ENCODE results near the gene GPA33.
"Not testable (repeated sequence)": the region's sequence is repeated elsewhere in the genome, so short reads cannot be mapped to it uniquely, and the experiment has no call there.

GPA33 gene

DNA sequence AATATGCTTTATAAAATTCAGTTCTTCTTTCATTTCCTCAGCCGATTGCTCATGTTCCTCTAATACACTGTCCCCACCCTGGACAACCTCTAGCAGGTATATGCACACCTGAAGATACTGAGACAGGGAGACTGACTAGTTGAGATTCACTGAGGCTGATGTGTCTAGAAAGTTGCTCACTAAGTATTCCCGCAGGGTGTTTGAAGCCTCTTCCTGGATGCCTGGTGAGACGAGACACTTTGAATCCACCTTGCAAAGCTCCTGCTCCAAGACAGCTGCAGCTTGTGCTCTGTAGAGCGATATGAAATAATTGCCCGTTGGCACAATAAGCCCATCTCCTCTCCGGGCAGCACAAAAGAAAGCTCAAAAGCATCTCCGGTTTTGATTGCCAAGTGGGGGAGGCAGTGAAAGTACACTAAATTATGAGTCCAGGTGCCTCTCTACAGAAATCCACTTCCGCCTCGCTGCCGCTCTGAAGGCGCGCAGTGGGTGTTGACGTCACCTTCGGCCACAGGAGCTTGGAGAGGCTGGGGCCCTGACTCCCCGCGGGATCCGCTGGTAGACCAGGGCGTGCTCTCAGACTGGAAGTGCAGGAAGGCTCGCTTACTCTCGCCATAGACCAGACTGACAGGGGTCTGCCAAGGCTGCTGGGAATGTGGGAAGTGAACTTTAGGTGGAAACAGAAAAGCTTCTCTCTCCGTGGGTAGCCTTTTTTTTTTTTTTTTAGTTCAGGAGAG, 46.3 kb downstream of the GPA33 start:
- no peaks in the 10 kb centered on the region for H3K36me3 Mint-ChIP-seq (ENCODE audit: low read depth)
- peaks cover 36% of the 10 kb centered on the region for H3K27me3 Mint-ChIP-seq (ENCODE audit: low read depth)
- H3K27ac Mint-ChIP-seq = peak overlapping the region; percentile 81
- peak overlapping the region; percentile 83 for H3K4me3 Mint-ChIP-seq
- H3K9me3 Mint-ChIP-seq = no peaks in the 10 kb centered on the region
- H3K4me1 Mint-ChIP-seq (ENCODE audit: low read depth) = peaks cover 15% of the 10 kb centered on the region
- peak; percentile 71 for DNase-seq (ENCODE audit: low spot score)

DNA sequence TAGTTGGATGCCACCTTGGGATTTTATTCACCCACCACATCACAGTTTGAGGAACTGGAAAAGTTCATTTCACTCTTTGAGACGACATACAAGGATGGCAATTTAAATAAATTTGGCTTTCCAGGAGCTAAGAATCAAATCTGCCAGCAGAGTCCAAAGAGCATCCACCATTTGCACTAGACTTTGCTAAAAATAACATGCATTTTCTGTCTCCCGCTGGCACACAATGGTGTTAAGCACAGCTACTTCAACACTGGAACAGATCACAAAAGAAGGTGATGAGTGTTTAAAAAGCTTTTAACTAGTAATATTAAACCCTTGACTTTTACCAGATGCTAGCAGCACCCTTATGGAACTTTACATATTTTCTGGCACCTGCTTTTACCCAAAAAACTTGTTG, 56.5 kb downstream of the GPA33 start:
- DNase-seq (ENCODE audit: low spot score) = no peak
- Mint-ChIP-seq H3K36me3 (ENCODE audit: low read depth) (no peaks in the 10 kb centered on the region), H3K4me3 (no peak overlapping the region), H3K4me1 (ENCODE audit: low read depth) (no peaks in the 10 kb centered on the region), H3K27me3 (ENCODE audit: low read depth) (peaks cover 16% of the 10 kb centered on the region), H3K9me3 (no peaks in the 10 kb centered on the region), H3K27ac (no peak overlapping the region)

DNA sequence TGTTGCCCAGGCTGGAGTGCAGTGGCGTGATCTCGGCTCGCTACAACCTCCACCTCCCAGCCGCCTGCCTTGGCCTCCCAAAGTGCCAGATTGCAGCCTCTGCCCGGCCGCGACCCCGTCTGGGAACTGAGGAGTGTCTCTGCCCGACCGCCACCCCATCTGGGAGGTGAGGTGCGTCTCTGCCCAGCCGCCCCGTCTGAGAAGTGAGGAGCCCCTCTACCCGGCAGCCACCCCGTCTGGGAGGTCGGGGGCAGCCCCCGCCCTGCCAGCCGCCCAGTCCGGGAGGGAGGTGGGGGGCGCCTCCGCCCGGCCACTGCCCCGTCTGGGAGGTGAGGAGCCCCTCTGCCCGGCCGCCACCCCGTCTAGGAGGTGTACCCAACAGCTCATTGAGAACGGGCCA, 60.6 kb downstream of the GPA33 start:
- not testable (repeated sequence) for DNase-seq (ENCODE audit: low spot score); H3K27ac Mint-ChIP-seq; H3K4me1 Mint-ChIP-seq (ENCODE audit: low read depth); H3K9me3 Mint-ChIP-seq; H3K4me3 Mint-ChIP-seq; H3K36me3 Mint-ChIP-seq (ENCODE audit: low read depth)
- peaks cover 28% of the 10 kb centered on the region for H3K27me3 Mint-ChIP-seq (ENCODE audit: low read depth)

DNA sequence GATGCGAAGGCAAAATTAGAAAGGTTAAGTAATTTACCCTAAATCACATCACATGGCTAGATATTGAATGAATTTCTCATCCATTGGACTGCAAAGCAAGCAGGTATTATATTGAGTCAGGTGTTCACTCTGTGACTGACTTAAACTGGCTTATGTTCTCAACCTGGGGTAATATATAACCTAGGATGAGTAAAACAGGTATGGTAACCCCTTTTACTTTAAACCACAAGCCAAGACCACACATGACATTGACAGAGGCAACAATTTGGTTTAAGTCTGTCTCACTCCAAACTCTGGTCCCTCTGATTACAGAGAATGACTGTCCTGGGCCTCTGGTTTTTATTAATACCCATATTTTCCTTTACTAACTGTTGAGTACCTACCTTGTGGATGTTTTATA, 67.8 kb downstream of the GPA33 start:
- Mint-ChIP-seq H3K4me1 (ENCODE audit: low read depth) (no peaks in the 10 kb centered on the region), H3K27ac (no peak overlapping the region), H3K36me3 (ENCODE audit: low read depth) (no peaks in the 10 kb centered on the region), H3K27me3 (ENCODE audit: low read depth) (peaks cover 11% of the 10 kb centered on the region), H3K9me3 (no peaks in the 10 kb centered on the region), H3K4me3 (no peak overlapping the region)
- DNase-seq (ENCODE audit: low spot score) = no peak

DNA sequence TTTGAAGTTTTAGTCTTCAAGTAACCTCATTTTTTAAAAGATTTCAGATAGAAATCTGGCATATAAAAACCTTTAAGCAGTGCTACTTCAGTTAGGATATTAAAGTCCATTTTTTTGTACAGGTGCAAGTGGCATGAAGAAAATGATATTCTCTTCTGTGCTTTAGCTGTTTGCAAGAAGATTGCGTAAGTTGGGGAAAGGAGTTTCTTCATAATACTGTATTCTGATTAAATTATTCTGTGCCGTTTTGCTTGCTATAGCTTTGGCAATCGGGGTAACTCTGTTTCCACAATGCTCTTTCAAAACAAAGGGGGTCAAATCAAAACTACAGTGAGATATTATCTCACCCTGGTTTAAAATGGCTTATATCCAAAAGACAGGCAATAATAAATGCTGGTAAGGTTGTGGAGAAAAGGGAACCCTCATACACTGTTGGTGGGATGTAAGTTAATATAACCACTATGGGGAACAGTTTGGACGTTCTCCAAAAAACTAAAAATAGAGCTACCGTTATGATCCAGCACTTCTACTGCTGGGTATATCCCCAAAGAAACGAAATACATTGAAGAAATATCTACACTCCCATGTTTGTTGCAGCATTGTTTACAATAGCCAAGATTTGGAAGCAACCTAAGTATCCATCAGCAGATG, 74.0 kb downstream of the GPA33 start:
- Mint-ChIP-seq H3K36me3 (ENCODE audit: low read depth) (no peaks in the 10 kb centered on the region), H3K27me3 (ENCODE audit: low read depth) (peaks cover 21% of the 10 kb centered on the region), H3K4me3 (no peak overlapping the region), H3K9me3 (no peaks in the 10 kb centered on the region), H3K4me1 (ENCODE audit: low read depth) (peaks cover under 1% of the 10 kb centered on the region), H3K27ac (no peak overlapping the region)
- no peak for DNase-seq (ENCODE audit: low spot score)

DNA sequence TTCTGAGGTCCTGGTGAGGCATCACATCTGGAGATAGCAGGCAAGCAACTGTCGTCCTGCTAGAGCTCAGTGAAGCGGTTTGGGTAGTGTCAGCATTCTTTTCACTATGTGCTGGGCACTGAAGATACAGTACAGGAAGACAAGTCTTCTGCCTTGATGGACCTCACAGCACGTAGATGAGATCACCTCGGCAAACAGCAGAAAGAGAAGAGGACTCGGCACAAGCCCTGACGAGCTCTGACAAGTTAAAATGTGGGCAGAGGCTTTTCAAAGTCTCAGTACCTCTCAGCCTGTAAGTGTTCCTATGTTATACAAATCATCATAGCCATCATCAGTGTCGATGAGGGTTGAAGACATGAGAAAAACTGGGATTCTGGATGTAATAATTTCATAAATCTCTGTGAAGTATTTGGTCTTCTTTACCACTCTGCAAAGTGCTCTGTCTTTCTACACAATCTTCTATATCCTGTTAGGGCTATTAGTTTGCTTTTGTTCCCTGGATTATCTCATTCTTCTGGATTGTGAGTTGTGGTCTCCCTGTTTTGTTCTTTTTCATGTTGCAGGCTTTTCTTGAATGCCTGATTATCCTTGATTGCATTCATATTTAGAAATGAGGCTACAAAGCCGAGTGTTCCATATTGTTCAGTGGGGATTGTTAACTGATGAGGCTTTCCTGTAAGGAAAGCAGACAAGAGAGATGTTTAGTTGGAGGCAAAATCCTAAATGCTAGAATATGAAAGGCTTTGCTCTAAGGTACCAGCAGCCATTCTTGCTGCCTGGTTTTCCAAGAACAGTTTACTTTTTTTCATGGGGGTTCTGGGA, 76.9 kb downstream of the GPA33 start:
- Mint-ChIP-seq H3K27me3 (ENCODE audit: low read depth) (peaks cover 33% of the 10 kb centered on the region), H3K9me3 (no peaks in the 10 kb centered on the region), H3K4me3 (no peak overlapping the region), H3K36me3 (ENCODE audit: low read depth) (no peaks in the 10 kb centered on the region), H3K4me1 (ENCODE audit: low read depth) (peaks cover 5% of the 10 kb centered on the region), H3K27ac (no peak overlapping the region)
- no peak for DNase-seq (ENCODE audit: low spot score)

DNA sequence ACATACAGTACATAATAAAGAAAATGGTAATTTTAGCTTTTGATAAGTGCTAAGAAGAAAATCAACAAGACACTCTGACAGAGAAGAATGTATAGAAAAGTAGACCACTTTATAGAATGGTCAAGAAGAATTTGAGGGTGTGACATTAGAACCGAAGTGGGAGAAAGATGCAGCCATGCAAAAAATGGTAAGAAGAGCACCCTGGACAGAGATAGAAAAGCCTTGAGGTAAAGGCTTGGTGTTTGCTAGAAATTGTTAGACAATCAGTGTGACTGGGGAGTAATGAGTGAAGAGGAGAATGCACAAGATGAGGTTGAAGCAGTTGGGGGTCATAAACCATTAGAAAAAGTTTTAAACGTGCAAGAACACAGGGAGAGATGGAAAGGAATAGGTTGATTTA, 77.6 kb downstream of the GPA33 start:
- Mint-ChIP-seq H3K36me3 (ENCODE audit: low read depth) (no peaks in the 10 kb centered on the region), H3K4me3 (no peak overlapping the region), H3K27me3 (ENCODE audit: low read depth) (peaks cover 35% of the 10 kb centered on the region), H3K9me3 (no peaks in the 10 kb centered on the region), H3K27ac (no peak overlapping the region), H3K4me1 (ENCODE audit: low read depth) (peaks cover 5% of the 10 kb centered on the region)
- no peak for DNase-seq (ENCODE audit: low spot score)

DNA sequence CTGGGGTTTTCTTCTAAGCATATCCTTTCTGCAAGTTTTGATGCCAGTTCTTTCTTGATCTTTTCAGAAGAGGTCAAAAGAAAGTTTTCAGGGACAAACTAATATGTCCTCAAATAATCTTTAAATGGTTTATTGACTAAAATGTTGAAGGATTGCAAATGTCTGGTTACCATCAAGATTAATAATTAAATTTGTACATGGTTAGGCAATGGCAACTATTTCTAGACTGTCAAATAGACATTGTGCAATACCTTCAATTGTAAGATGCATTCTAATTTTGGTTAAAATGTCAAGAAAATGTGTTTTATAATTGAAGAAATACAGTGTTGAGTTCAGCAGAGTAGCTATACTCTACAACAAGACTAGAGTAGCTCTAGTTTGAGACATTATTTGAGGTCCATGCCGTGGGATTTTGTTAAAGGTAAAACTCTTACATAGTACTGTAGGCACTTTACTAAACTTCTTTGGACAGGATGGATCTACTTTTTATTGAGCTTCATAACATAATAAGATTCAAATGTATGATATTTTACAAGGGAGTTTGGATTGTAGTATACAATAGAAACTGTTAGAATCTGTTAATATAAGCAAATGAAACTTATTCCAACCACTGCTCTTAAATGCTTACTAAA, 78.5 kb downstream of the GPA33 start:
- H3K36me3 Mint-ChIP-seq (ENCODE audit: low read depth) = no peaks in the 10 kb centered on the region
- no peaks in the 10 kb centered on the region for H3K9me3 Mint-ChIP-seq
- no peak for DNase-seq (ENCODE audit: low spot score)
- H3K27ac Mint-ChIP-seq = no peak overlapping the region
- no peak overlapping the region for H3K4me3 Mint-ChIP-seq
- H3K4me1 Mint-ChIP-seq (ENCODE audit: low read depth) = peaks cover 5% of the 10 kb centered on the region
- H3K27me3 Mint-ChIP-seq (ENCODE audit: low read depth) = peaks cover 37% of the 10 kb centered on the region

DNA sequence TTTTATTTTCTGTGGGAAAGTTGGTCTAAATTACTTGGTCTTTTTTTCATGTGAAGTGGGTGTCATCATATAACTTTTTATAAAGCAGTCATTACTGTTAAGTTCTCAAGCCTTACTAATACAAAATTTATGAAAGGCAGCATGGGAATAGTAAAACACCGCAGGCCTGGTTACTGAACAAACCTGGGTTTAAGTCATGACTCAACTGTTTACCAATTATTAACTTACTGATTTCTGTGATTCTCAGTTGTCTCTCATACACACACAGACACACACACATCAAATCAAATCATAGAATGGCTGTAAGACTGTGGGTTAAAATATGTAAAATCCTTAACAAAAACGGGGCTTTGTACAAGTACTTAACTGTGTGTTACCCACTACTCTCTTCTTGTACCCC, 86.5 kb downstream of the GPA33 start:
- peaks cover 24% of the 10 kb centered on the region for H3K9me3 Mint-ChIP-seq
- H3K27ac Mint-ChIP-seq = no peak overlapping the region
- DNase-seq (ENCODE audit: low spot score) = no peak
- peaks cover 15% of the 10 kb centered on the region for H3K4me1 Mint-ChIP-seq (ENCODE audit: low read depth)
- peaks cover 2% of the 10 kb centered on the region for H3K36me3 Mint-ChIP-seq (ENCODE audit: low read depth)
- peaks cover 4% of the 10 kb centered on the region for H3K27me3 Mint-ChIP-seq (ENCODE audit: low read depth)
- no peak overlapping the region for H3K4me3 Mint-ChIP-seq

Measured in T-helper 2 cell treated with Interferon-gamma antibody and Interleukin-4, amounts not matched to agents 5 μg/mL and 100 μg/mL, for 36 hours (primary cell).